ENCODE measurements around the gene TRIM42. TPM values are rescaled to one million over a fixed set of nuclear protein-coding genes. Genes with fewer than 3 reads are reported as not detected.

Gene TRIM42
- total and polyA plus RNA-seq, 3 donors from 2014 or later: 12.5 to 39.8 (median 21.4) TPM

DNA sequence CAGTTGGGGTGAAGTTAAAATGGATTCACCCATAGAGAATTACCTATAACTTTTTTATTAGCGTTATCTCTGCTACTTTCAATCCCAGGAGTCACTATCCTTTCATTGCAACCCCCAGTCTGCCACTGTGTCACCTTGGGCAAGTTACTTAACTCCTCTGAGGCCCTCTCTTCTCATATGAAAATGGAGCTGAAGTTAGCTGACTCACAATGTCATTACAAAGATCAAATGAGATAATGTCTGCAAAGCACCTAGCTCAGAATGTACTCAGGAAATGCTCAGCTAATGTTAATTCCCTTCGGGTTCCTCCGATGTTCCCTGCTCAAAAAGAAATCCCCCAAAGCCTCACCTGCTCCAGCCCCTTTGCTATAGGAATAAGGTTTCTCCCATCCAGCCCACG, 50.0 kb downstream of the TRIM42 start:
- H3K27ac ChIP-seq: no peak overlapping the region
- TF ChIP-seq POLR2A (IDR thresholded peaks at IDR 0.05): no peak
- TF ChIP-seq, protein P1, sequence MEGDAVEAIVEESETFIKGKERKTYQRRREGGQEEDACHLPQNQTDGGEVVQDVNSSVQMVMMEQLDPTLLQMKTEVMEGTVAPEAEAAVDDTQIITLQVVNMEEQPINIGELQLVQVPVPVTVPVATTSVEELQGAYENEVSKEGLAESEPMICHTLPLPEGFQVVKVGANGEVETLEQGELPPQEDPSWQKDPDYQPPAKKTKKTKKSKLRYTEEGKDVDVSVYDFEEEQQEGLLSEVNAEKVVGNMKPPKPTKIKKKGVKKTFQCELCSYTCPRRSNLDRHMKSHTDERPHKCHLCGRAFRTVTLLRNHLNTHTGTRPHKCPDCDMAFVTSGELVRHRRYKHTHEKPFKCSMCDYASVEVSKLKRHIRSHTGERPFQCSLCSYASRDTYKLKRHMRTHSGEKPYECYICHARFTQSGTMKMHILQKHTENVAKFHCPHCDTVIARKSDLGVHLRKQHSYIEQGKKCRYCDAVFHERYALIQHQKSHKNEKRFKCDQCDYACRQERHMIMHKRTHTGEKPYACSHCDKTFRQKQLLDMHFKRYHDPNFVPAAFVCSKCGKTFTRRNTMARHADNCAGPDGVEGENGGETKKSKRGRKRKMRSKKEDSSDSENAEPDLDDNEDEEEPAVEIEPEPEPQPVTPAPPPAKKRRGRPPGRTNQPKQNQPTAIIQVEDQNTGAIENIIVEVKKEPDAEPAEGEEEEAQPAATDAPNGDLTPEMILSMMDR (IDR thresholded peaks at IDR 0.05): no peak
- WGBS, 2 donors: 80 to 87% methylated on average over 4 of the region's 4 CpGs
- intact Hi-C loops (cut with DNase I; ENCODE audit: low total_unique reads): no loop called here
- H3K9me3 ChIP-seq: no peaks in the 10 kb centered on the region
- H3K27me3 ChIP-seq: no peaks in the 10 kb centered on the region
- no peaks in the 10 kb centered on the region for H3K36me3 ChIP-seq (ENCODE audit: low read depth, missing control alignments)
- H3K4me3 ChIP-seq: no peak overlapping the region
- H3K4me1 ChIP-seq: no peaks in the 10 kb centered on the region
- DNase-seq: no peak

- Histone ChIP-seq H3K36me3 (ENCODE audit: low read depth, missing control alignments) (no peaks in the 10 kb centered on the region), H3K27me3 (no peaks in the 10 kb centered on the region), H3K4me1 (no peaks in the 10 kb centered on the region), H3K4me3 (no peak overlapping the region), H3K27ac (no peak overlapping the region), H3K9me3 (no peaks in the 10 kb centered on the region)
- intact Hi-C loops (cut with DNase I; ENCODE audit: low total_unique reads): no loop called here
- TF ChIP-seq POLR2A (IDR thresholded peaks at IDR 0.05): no peak
- TF ChIP-seq, protein P1 (IDR thresholded peaks at IDR 0.05): no peak
- WGBS, 2 donors: 89 to 97% methylated on average over 6 of the region's 6 CpGs
- DNase-seq: no peak
Measured at GRCh38 chr3:140731440-140732119, 53.7 kb downstream of the TRIM42 start.

GRCh38 chr3:140733623-140734022, 55.8 kb downstream of the TRIM42 start:
- Histone ChIP-seq H3K27me3 (no peaks in the 10 kb centered on the region), H3K27ac (no peak overlapping the region), H3K36me3 (ENCODE audit: low read depth, missing control alignments) (no peaks in the 10 kb centered on the region), H3K4me3 (no peak overlapping the region), H3K9me3 (no peaks in the 10 kb centered on the region), H3K4me1 (no peaks in the 10 kb centered on the region)
- WGBS, 2 donors: 79 to 94% methylated on average over 3 of the region's 3 CpGs
- DNase-seq: no peak
- TF ChIP-seq, protein P1 (IDR thresholded peaks at IDR 0.05): no peak
- TF ChIP-seq POLR2A (IDR thresholded peaks at IDR 0.05): no peak
- intact Hi-C loops (cut with DNase I; ENCODE audit: low total_unique reads): no loop called here

- peak; percentile 83 for DNase-seq
- Histone ChIP-seq H3K4me3 (no peak overlapping the region), H3K27me3 (no peaks in the 10 kb centered on the region), H3K9me3 (no peaks in the 10 kb centered on the region), H3K27ac (no peak overlapping the region), H3K36me3 (ENCODE audit: low read depth, missing control alignments) (no peaks in the 10 kb centered on the region), H3K4me1 (no peaks in the 10 kb centered on the region)
- intact Hi-C loops (cut with DNase I; ENCODE audit: low total_unique reads): no loop called here
- TF ChIP-seq, protein P1 (IDR thresholded peaks at IDR 0.05): peak; percentile 56 to 71 (median 58)
- no peak for TF ChIP-seq POLR2A (IDR thresholded peaks at IDR 0.05)
- WGBS, 2 donors: 50 to 52% methylated on average over 5 of the region's 5 CpGs
Measured at GRCh38 chr3:140736863-140737460, 59.1 kb downstream of the TRIM42 start.

GRCh38 chr3:140742116-140742515, 64.3 kb downstream of the TRIM42 start:
- no peak overlapping the region for H3K27ac ChIP-seq
- whole genome bisulfite sequencing, 2 donors: 89% methylated on average over 2 of the region's 2 CpGs
- intact Hi-C loops (cut with DNase I; ENCODE audit: low total_unique reads): no loop called here
- no peak for TF ChIP-seq POLR2A (IDR thresholded peaks at IDR 0.05)
- TF ChIP-seq, protein P1 (IDR thresholded peaks at IDR 0.05): no peak
- H3K9me3 ChIP-seq: no peaks in the 10 kb centered on the region
- H3K4me1 ChIP-seq: no peaks in the 10 kb centered on the region
- H3K27me3 ChIP-seq: no peaks in the 10 kb centered on the region
- no peak for DNase-seq
- H3K4me3 ChIP-seq: no peak overlapping the region
- no peaks in the 10 kb centered on the region for H3K36me3 ChIP-seq (ENCODE audit: low read depth, missing control alignments)

All from testis (tissue), 3 donors.